Measurements from ENCODE around the gene ERC2. TPM values are rescaled to one million over a fixed set of nuclear protein-coding genes. Genes with fewer than 3 reads are reported as not detected.

ERC2 gene
- total RNA-seq, 4 donors from 2014 or later: 5.3 to 8.8 (median 7.8) TPM

DNA sequence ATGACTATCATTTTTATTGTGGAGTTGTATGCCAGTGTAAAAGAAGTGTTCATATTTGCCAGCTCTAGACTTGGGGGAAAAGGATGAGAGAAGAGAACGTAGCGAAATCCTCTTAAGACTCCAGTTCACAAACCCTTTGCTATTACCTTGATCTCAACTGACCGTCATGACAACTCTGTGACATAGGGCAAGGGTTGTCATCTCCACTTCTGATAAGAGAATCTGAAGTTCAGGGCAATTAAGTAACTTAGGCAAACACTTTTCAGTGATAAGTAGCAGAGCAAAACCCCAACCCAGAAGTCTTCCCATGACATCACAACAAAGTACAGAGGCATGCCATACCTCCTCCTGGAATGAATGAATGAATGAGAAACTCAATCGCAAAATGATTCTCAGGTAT is 940.9 kb downstream of the ERC2 start:
- H3K27ac ChIP-seq: no peak overlapping the region
- no peaks in the 10 kb centered on the region for H3K9me3 ChIP-seq
- no peaks in the 10 kb centered on the region for H3K27me3 ChIP-seq
- DNase-seq: no peak
- TF ChIP-seq, protein P1, sequence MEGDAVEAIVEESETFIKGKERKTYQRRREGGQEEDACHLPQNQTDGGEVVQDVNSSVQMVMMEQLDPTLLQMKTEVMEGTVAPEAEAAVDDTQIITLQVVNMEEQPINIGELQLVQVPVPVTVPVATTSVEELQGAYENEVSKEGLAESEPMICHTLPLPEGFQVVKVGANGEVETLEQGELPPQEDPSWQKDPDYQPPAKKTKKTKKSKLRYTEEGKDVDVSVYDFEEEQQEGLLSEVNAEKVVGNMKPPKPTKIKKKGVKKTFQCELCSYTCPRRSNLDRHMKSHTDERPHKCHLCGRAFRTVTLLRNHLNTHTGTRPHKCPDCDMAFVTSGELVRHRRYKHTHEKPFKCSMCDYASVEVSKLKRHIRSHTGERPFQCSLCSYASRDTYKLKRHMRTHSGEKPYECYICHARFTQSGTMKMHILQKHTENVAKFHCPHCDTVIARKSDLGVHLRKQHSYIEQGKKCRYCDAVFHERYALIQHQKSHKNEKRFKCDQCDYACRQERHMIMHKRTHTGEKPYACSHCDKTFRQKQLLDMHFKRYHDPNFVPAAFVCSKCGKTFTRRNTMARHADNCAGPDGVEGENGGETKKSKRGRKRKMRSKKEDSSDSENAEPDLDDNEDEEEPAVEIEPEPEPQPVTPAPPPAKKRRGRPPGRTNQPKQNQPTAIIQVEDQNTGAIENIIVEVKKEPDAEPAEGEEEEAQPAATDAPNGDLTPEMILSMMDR (IDR thresholded peaks at IDR 0.05): no peak
- no peak for TF ChIP-seq POLR2A (IDR thresholded peaks at IDR 0.05)
- H3K4me3 ChIP-seq (replicated peaks in 1 of 3): no peak overlapping the region
- peaks cover 25 to 27% of the 10 kb centered on the region in 2 donors for H3K4me1 ChIP-seq
- 93 to 98% methylated on average over 4 of the region's 4 CpGs for WGBS, 2 donors
- no peaks in the 10 kb centered on the region for H3K36me3 ChIP-seq
- intact Hi-C loops (cut with DNase I): no loop called here

DNA sequence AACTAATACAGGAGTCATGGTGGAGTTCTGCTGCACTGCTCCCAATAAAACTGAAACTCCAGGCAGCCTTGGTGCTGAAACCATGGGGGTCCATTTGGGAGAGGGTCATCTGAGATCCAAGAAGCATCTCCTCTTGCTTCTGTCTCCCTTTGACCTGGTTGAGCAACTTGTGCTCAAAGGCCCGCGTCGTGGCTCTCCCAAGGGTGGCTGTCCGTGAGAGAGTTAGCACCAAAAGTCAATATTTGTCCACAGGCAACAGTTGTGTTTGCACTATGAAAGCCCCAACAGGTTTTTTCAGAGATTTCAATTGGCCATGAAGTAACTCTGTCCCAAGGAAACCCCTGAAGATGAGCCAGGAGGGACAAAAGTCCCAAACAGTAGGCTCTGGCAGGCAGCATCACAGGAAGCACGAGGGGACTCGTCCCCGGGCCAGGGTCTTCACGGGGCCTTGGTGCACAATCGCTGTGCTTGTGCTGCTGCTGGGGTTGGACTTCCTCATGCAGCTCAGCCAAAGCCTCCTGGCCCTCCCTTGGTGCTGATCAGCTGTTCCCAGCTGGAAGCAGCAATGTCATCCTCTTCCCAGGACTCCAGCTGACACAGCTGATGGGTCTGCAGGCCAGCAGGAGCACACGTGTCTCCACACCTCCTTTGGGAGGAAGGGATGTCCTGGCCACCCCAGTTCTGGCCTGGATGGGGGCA is 941.8 kb downstream of the ERC2 start:
- H3K36me3 ChIP-seq: no peaks in the 10 kb centered on the region
- no peaks in the 10 kb centered on the region for H3K27me3 ChIP-seq
- no peaks in the 10 kb centered on the region for H3K9me3 ChIP-seq
- intact Hi-C loops (cut with DNase I): no loop called here
- H3K27ac ChIP-seq: no peak overlapping the region
- peaks cover 34 to 36% of the 10 kb centered on the region in 2 donors for H3K4me1 ChIP-seq
- no peak for DNase-seq
- no peak overlapping the region for H3K4me3 ChIP-seq (replicated peaks in 1 of 3)
- TF ChIP-seq POLR2A (IDR thresholded peaks at IDR 0.05): no peak
- TF ChIP-seq, protein P1 (IDR thresholded peaks at IDR 0.05): no peak
- WGBS, 2 donors: 78 to 79% methylated on average over 9 to 10 of the region's 10 CpGs

DNA sequence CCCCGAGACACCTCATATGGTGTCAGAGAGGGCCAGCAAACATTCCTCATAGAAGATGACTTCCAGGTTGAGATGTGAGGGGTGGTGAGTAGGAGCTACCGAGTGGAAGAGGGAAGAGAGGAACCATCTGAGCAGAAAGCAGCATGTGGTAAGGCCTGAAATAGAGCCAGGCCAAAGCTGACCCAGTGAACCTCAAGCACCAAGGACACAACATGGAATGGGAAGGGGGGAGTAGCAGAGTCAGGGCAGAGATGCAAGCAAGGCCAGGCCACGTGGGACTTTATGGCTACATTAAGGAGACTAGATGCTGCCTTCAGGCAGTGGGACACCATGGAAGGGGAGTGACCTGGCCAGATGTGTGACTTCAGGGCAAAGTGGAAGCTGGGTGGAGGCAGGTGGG is 942.8 kb downstream of the ERC2 start:
- TF ChIP-seq POLR2A (IDR thresholded peaks at IDR 0.05): no peak
- H3K4me1 ChIP-seq: peaks cover 40 to 41% of the 10 kb centered on the region in 2 donors
- no peaks in the 10 kb centered on the region for H3K27me3 ChIP-seq
- no peak overlapping the region for H3K27ac ChIP-seq
- H3K4me3 ChIP-seq (replicated peaks in 1 of 3): no peak overlapping the region
- intact Hi-C loops (cut with DNase I): no loop called here
- DNase-seq: no peak
- H3K9me3 ChIP-seq: no peaks in the 10 kb centered on the region
- no peaks in the 10 kb centered on the region for H3K36me3 ChIP-seq
- 89 to 95% methylated on average over 3 of the region's 3 CpGs for WGBS, 2 donors

DNA sequence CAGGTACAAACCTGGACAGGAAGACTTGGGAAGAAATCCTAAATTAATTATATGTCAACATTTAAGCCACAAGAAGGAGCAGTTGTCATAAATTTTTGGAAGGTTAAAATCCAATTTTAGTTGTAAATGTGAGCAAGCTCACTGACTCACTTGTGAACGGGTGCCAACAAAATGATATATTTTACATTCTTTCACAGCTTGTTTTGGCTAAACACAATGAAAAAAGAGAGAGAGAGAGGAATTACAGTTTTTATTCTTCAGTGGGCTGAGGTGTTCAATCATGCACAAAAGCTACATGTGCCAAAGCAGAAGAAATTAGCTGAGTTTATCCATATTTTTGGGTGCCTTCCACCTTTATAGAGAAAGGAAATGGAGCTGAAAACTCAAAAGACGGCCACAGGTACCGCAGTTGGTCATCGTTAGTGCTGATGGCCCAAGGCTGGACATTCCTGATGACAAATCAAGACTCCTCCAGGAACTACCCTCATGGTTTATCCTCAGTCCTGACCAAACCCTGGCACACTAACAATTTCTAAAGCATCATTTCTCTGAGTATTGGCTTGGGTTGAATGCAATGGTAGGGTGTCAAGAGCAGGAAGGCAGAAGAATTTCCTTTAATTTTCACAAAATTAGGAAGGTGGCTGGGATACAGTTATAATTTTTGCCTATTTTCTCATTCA is 943.6 kb downstream of the ERC2 start:
- no peak overlapping the region for H3K4me3 ChIP-seq (replicated peaks in 1 of 3)
- H3K27ac ChIP-seq: no peak overlapping the region
- TF ChIP-seq, protein P1 (IDR thresholded peaks at IDR 0.05): no peak
- no peak for TF ChIP-seq POLR2A (IDR thresholded peaks at IDR 0.05)
- H3K4me1 ChIP-seq: peaks cover 40 to 41% of the 10 kb centered on the region in 2 donors
- intact Hi-C loops (cut with DNase I): no loop called here
- WGBS, 2 donors: 71 to 80% methylated on average over 4 of the region's 4 CpGs
- H3K27me3 ChIP-seq: no peaks in the 10 kb centered on the region
- no peaks in the 10 kb centered on the region for H3K36me3 ChIP-seq
- H3K9me3 ChIP-seq: no peaks in the 10 kb centered on the region
- no peak for DNase-seq

DNA sequence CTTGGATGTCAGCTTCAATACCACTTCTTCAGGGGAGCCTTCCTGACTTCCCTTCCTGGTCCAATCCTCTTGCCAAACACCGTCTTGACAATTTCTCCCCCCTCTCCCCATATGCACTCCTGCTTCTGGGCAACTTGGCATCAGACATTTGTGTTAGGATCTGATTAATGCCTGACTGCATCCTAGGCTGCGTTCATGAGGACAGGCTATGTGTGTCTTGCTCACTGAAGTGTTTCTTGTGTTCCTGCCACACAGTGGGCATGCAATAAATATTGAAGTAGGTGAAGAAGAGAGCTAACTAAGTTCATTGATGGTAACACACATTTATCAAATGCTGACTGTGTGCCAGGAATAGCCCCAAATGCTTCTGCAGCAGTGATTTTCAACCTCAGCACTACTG is 944.8 kb downstream of the ERC2 start:
- DNase-seq: peak; percentile 38 to 55
- no peaks in the 10 kb centered on the region for H3K36me3 ChIP-seq
- intact Hi-C loops (cut with DNase I): no loop called here
- no peak overlapping the region for H3K4me3 ChIP-seq (replicated peaks in 1 of 3)
- H3K9me3 ChIP-seq: no peaks in the 10 kb centered on the region
- no peak overlapping the region for H3K27ac ChIP-seq
- WGBS, 2 donors: 33 to 58% methylated on average over 2 of the region's 2 CpGs
- no peaks in the 10 kb centered on the region for H3K27me3 ChIP-seq
- TF ChIP-seq, protein P1 (IDR thresholded peaks at IDR 0.05): no peak
- no peak for TF ChIP-seq POLR2A (IDR thresholded peaks at IDR 0.05)
- H3K4me1 ChIP-seq: peaks cover 40 to 41% of the 10 kb centered on the region in 2 donors
